SH-SY5Y (cell line): ENCODE results near the gene HARS1.

Experiments
- GATA2 ChIP-seq: IDR thresholded peaks from 2 replicates; pipeline ENCODE4 v1.6.1; 2011; ENCODE audit warnings: mild to moderate bottlenecking, low read depth, low read length
- GATA3 ChIP-seq: IDR thresholded peaks from 2 replicates; pipeline ENCODE4 v1.6.1; 2011; ENCODE audit warnings: low read depth, mild to moderate bottlenecking, low read length, moderate library complexity

GRCh38 chr5:140694276-140694675 lies 3.1 kb upstream of the HARS1 start:
- no peak for TF ChIP-seq GATA2
- TF ChIP-seq GATA3: no peak
